IMR-90 (cell line): ENCODE measurements around the gene ZNRD2. TPM values are rescaled to one million over a fixed set of nuclear protein-coding genes. Genes with fewer than 3 reads are reported as not detected.

Source experiments
- ATAC-seq: fragments of 200-7000 bp; cut with Tn5 transposase; 2 replicates; pipeline ENCODE4 v1.9.1; 2020; ENCODE audit warnings: low read depth, mild to moderate bottlenecking, moderate library complexity
- BruUV-seq: library from RNA; stranded (reverse); fragments of 400-500 nt; replicated peaks from 2 replicates; lab custom pipeline; 2021; lab: Mats Ljungman, UMichigan
- CTCF ChIA-PET: fragments of 300-600 bp; formaldehyde crosslinking; extraction: SDS; loops from one replicate; lab custom pipeline; 2021; ENCODE audit warnings: antibody characterized with exemption; lab: Yijun Ruan, JAX
- POLR2A ChIA-PET: fragments of 300-600 bp; sonication (Branson Sonifier 250); formaldehyde crosslinking; loops from one replicate; lab custom pipeline; 2022; ENCODE audit warnings: antibody characterized with exemption; ENCODE audit not compliant: unreplicated experiment; lab: Charles Lee
- DNase-seq: peaks from one replicate; pipeline ENCODE4 v3.0.0; 2013
- H2AFZ ChIP-seq: replicated peaks from 2 replicates; pipeline ENCODE3; 2013; ENCODE audit warnings: low read length, mild to moderate bottlenecking; ENCODE audit not compliant: poor library complexity
- H2AK5ac ChIP-seq: 2 replicates; pipeline ENCODE4 v1.6.1; 2013; ENCODE audit warnings: low read depth, low read length, inconsistent platforms
- H2AK9ac ChIP-seq: replicated peaks from 2 replicates; pipeline ENCODE3; 2013; ENCODE audit warnings: mild to moderate bottlenecking, low read depth, low read length, moderate library complexity; ENCODE audit not compliant: poor library complexity
- H2BK120ac ChIP-seq: 2 replicates; pipeline ENCODE4 v1.6.1; 2013; ENCODE audit warnings: low read depth, low read length, inconsistent platforms
- H2BK15ac ChIP-seq: 3 replicates; pipeline ENCODE4 v1.6.1; 2013; ENCODE audit warnings: low read depth, low read length, inconsistent platforms
- H2BK20ac ChIP-seq: 2 replicates; pipeline ENCODE4 v1.6.1; 2013; ENCODE audit warnings: low read depth, mild to moderate bottlenecking, inconsistent platforms, low read length, moderate library complexity
- H2BK5ac ChIP-seq: 2 replicates; pipeline ENCODE4 v1.6.1; 2013; ENCODE audit warnings: mild to moderate bottlenecking, low read depth, low read length, inconsistent platforms; ENCODE audit not compliant: poor library complexity, severe bottlenecking
- H3K14ac ChIP-seq: replicated peaks from 2 replicates; pipeline ENCODE4 v1.6.1; 2013; ENCODE audit warnings: low read depth, low read length, inconsistent platforms
- H3K18ac ChIP-seq: 2 replicates; pipeline ENCODE4 v1.6.1; 2013; ENCODE audit warnings: low read depth, low read length, control low read depth
- H3K23ac ChIP-seq: 2 replicates; pipeline ENCODE4 v1.6.1; 2013; ENCODE audit warnings: low read depth, low read length, inconsistent platforms
- H3K27ac ChIP-seq: 2 replicates; pipeline ENCODE4 v1.5.1; 2013; ENCODE audit warnings: mild to moderate bottlenecking, control low read depth, low read length; ENCODE audit not compliant: insufficient read depth
- H3K27me3 ChIP-seq: 2 replicates; pipeline ENCODE4 v1.6.1; 2013; ENCODE audit warnings: low read length; ENCODE audit not compliant: control insufficient read depth, insufficient read depth
- H3K36me3 ChIP-seq: 2 replicates; pipeline ENCODE4 v1.6.1; 2013; ENCODE audit warnings: low read length, mixed read lengths; ENCODE audit not compliant: control insufficient read depth, insufficient read depth
- H3K4ac ChIP-seq: 2 replicates; pipeline ENCODE4 v1.6.1; 2013; ENCODE audit warnings: low read depth, low read length, inconsistent platforms
- H3K4me1 ChIP-seq: 2 replicates; pipeline ENCODE4 v1.6.1; 2013; ENCODE audit warnings: low read length, mixed read lengths; ENCODE audit not compliant: control insufficient read depth, insufficient read depth
- H3K4me2 ChIP-seq: 2 replicates; pipeline ENCODE4 v1.6.1; 2013; ENCODE audit warnings: low read depth, mild to moderate bottlenecking, control low read depth, low read length, moderate library complexity
- H3K4me3 ChIP-seq: 2 replicates; pipeline ENCODE4 v1.5.1; 2013; ENCODE audit warnings: low read depth, mild to moderate bottlenecking, control low read depth, low read length, moderate library complexity; ENCODE audit not compliant: insufficient read depth
- H3K56ac ChIP-seq: 2 replicates; pipeline ENCODE4 v1.6.1; 2013; ENCODE audit warnings: low read length, inconsistent platforms; ENCODE audit not compliant: insufficient read depth; ENCODE audit errors: extremely low read depth
- H3K79me1 ChIP-seq, 2 experiments: 2 replicates each; pipeline ENCODE4 v1.6.1; 2013; ENCODE audit warnings: low read length in 2 of 2, inconsistent platforms in 1 of 2, low read depth in 1 of 2
- H3K9ac ChIP-seq: 2 replicates; pipeline ENCODE4 v1.6.1; 2013; ENCODE audit warnings: low read depth, low read length, control low read depth
- H3K9me1 ChIP-seq: 2 replicates; pipeline ENCODE4 v1.6.1; 2013; ENCODE audit warnings: low read length, inconsistent platforms; ENCODE audit not compliant: insufficient read depth
- H3K9me3 ChIP-seq: 2 replicates; pipeline ENCODE4 v1.6.1; 2013; ENCODE audit warnings: low read length; ENCODE audit not compliant: control insufficient read depth, insufficient read depth
- H4K20me1 ChIP-seq: 2 replicates; pipeline ENCODE4 v1.6.1; 2013; ENCODE audit warnings: low read length, inconsistent platforms; ENCODE audit not compliant: insufficient read depth
- H4K5ac ChIP-seq: 2 replicates; pipeline ENCODE4 v1.6.1; 2013; ENCODE audit warnings: mild to moderate bottlenecking, low read depth, low read length, control low read depth
- H4K8ac ChIP-seq, 2 experiments: 2 replicates each; pipeline ENCODE4 v1.6.1; 2013; ENCODE audit warnings: low read depth in 2 of 2, low read length in 2 of 2, control low read depth in 1 of 2, inconsistent platforms in 1 of 2
- H4K91ac ChIP-seq: 2 replicates; pipeline ENCODE4 v1.6.1; 2013; ENCODE audit warnings: low read depth, low read length, inconsistent platforms; ENCODE audit not compliant: insufficient read depth
- BHLHE40 ChIP-seq: fragments of 150-350 bp; IDR thresholded peaks from 2 replicates; pipeline ENCODE4 v1.6.1; 2016; ENCODE audit warnings: mild to moderate bottlenecking, low read depth, low read length
- CEBPB ChIP-seq: IDR thresholded peaks from 2 replicates; pipeline ENCODE4 v1.6.1; 2012; ENCODE audit warnings: low read depth, low read length, improper control_type of control experiment
- CHD1 ChIP-seq: IDR thresholded peaks from 2 replicates; pipeline ENCODE4 v1.6.1; 2012; ENCODE audit warnings: low read depth, low read length, improper control_type of control experiment
- CTCF ChIP-seq: conservative IDR thresholded peaks from 2 replicates; pipeline ENCODE4 v1.5.1; 2012; ENCODE audit warnings: mild to moderate bottlenecking, low read depth, low read length, improper control_type of control experiment
- FOS ChIP-seq: fragments of 150-350 bp; IDR thresholded peaks from 2 replicates; pipeline ENCODE4 v1.6.1; 2016; ENCODE audit warnings: low read depth, low read length
- MAFK ChIP-seq: IDR thresholded peaks from 2 replicates; pipeline ENCODE4 v1.6.1; 2012; ENCODE audit warnings: low read depth, low read length, improper control_type of control experiment
- MAZ ChIP-seq: IDR thresholded peaks from 2 replicates; pipeline ENCODE4 v1.6.1; 2012; ENCODE audit warnings: low read depth, mild to moderate bottlenecking, low read length, improper control_type of control experiment, moderate library complexity, borderline replicate concordance
- MXI1 ChIP-seq: IDR thresholded peaks from 2 replicates; pipeline ENCODE4 v1.6.1; 2012; ENCODE audit warnings: low read depth, mild to moderate bottlenecking, low read length, moderate library complexity, borderline replicate concordance
- NFE2L2 ChIP-seq: fragments of 150-350 bp; IDR thresholded peaks from 2 replicates; pipeline ENCODE4 v1.6.1; 2016; ENCODE audit warnings: low read depth, mild to moderate bottlenecking, low read length
- RAD21 ChIP-seq: IDR thresholded peaks from 2 replicates; pipeline ENCODE4 v1.6.1; 2012; ENCODE audit warnings: low read length, improper control_type of control experiment
- RFX5 ChIP-seq: IDR thresholded peaks from 2 replicates; pipeline ENCODE4 v1.8.0; 2012; ENCODE audit warnings: low read depth, mild to moderate bottlenecking, low read length, moderate library complexity
- USF2 ChIP-seq: fragments of 150-350 bp; IDR thresholded peaks from 2 replicates; pipeline ENCODE4 v1.6.1; 2017; ENCODE audit warnings: mild to moderate bottlenecking, antibody characterized with exemption, low read length, low read depth
- WGBS, 2 experiments: methylation state at CpG; one replicate each; pipeline versions ENCODE4 v1.1.5 to v1.1.7; 2013; ENCODE audit warnings: missing lambda C conversion rate in 2 of 2; ENCODE audit not compliant: insufficient read length in 1 of 2; ENCODE audit errors: extremely low coverage in 2 of 2; 5-methylcytosine and 5-hydroxymethylcytosine counted together
- dilution Hi-C: fragments of 300-500 bp; cut with HindIII; formaldehyde crosslinking; loops from one replicate; pipeline ENCODE4 v1.14.3; 2018; ENCODE audit warnings: low sequenced_read_pairs; ENCODE audit not compliant: unreplicated experiment
- in situ Hi-C: fragments of 300-500 bp; cut with MboI; formaldehyde crosslinking; loops from 3 replicates; pipeline ENCODE4 v1.14.3; 2019; ENCODE audit warnings: low sequenced_read_pairs, inconsistent platforms, mixed read lengths
- intact Hi-C: fragments of 100-400 bp; cut with micrococcal nuclease; formaldehyde crosslinking; loops from 2 replicates; pipeline ENCODE4 v1.10.0; 2022
- polyA plus RNA-seq, 3 experiments: library from polyadenylated mRNA; depleted of rRNA; stranded (reverse); fragments of >200 nt; gene quantifications; 2 replicates each; pipeline ENCODE4 v1.2.3, GENCODE V29; 2012; ENCODE audit warnings: low replicate concordance in 1 of 3
- total RNA-seq: library from RNA; depleted of rRNA; stranded (reverse); fragments of >200 nt; gene quantifications from 2 replicates; pipeline ENCODE4 v1.2.3, GENCODE V29; 2012

The ZNRD2 gene
- total and polyA plus RNA-seq, 2 of the 4 experiments (the other 2 are of a cell fraction), result 75.6 to 90.3 TPM

DNA sequence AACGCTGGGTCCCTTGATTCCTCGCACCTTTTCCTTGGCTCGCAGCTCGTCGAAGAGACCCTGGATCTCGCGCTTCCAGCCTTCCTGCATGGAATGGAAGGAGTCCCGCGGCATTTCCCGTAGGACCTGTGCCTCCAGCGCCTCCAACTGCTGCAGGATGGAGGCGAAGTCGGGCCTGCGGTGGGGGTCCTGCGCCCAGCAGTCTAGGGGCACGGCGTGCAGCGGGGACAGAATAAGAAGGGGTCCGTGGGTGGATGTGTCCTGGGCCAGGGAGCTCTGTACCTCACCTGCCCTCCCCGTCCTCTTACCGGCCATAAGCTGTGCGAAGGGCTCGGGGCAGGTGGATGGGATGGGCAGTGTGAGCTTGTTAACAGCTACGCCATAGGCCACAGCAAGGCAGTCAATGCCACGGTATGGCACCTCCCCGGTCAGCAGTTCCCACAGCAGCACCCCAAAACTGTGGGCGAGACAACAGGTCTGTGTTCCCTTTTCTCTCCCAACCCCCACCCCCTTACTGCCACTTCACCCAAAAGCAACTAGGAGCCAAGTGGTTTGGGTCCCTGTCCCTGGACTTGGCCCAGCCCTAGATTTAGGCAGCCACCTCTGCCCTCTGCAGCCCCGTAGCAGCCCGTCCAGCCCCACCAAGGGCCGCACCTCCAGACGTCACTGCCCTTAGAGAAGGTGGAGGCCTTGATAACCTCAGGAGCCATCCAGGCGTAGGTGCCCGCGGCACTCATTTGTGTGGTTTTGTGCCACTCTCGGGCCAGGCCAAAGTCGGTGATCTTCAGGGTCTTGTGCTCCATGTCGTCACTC, 37.5 kb downstream of the ZNRD2 start:
- intact Hi-C loops, result loop anchor here (5.0 kb wide), 1 partner anchor 36 kb away; the partner anchor contains the start of genes FAM89B and ZNRD2
- Histone ChIP-seq H2BK5ac (no peak overlapping the region), H3K4ac (no peak overlapping the region), H3K56ac (no peak overlapping the region), H3K4me1 (peaks cover 16% of the 10 kb centered on the region), H3K27ac (no peak overlapping the region), H2AFZ (peak overlapping the region; percentile 61), H4K5ac (no peak overlapping the region), H3K9me3 (no peaks in the 10 kb centered on the region), H3K36me3 (peaks cover 41% of the 10 kb centered on the region), H3K79me1 (peaks cover 13 to 66% of the 10 kb centered on the region in 2 experiments), H3K27me3 (no peaks in the 10 kb centered on the region), H3K9me1 (0 out of 2 replicates have a peak, but pooled peaks cover 9% of the 10 kb centered on the region), H3K4me3 (no peak overlapping the region), H2AK9ac (peak overlapping the region; percentile 73), H2AK5ac (no peak overlapping the region), H2BK120ac (no peak overlapping the region), H3K4me2 (peak overlapping the region; percentile 74), H3K9ac (no peak overlapping the region), H2BK15ac (no peak overlapping the region), H4K20me1 (peaks cover 41% of the 10 kb centered on the region), H3K18ac (no peak overlapping the region), H2BK20ac (no peak overlapping the region), H3K14ac (no peak overlapping the region), H4K8ac (no peak overlapping the region), H4K91ac (no peak overlapping the region), H3K23ac (no peak overlapping the region)
- no peak for DNase-seq
- TF ChIP-seq USF2 (no peak), NFE2L2 (no peak), MAFK (no peak), FOS (no peak), RFX5 (no peak), RAD21 (no peak), CTCF (no peak), MAZ (no peak), CEBPB (no peak), BHLHE40 (no peak), MXI1 (no peak), CHD1 (no peak)
- POLR2A ChIA-PET, result interaction anchor here (0.5 to 0.6 kb wide), 2 partner anchors 107 to 290 kb away, joined by 3 to 10 read pairs; no protein-coding TSS in a partner anchor
- no peak for ATAC-seq
- WGBS, 2 experiments, result 77% methylated on average over 10 of the region's 37 CpGs; no CpG with 5 or more reads in 1 of the 2 experiments
- in situ Hi-C loops, result no loop called here
- no TSS peak for BruUV-seq
- dilution Hi-C loops, result no loop called here
- CTCF ChIA-PET, result interaction anchor here (1.0 kb wide), 1 partner anchor 14 kb away, joined by 3 read pairs; no protein-coding TSS in a partner anchor
